Sigmoid colon (tissue), 4 donors: ENCODE measurements around the gene MAPK8IP3.

Experiments used
- CTCF ChIP-seq, 4 experiments: fragments of 450-650 bp in 3 of 4; fragments of 200-600 bp in 1 of 4; IDR thresholded peaks; one replicate each; pipeline ENCODE4 v1.5.1; 2016 to 2019; ENCODE audit warnings: antibody characterized with exemption in 4 of 4, mild to moderate bottlenecking in 3 of 4, moderate library complexity in 2 of 4
- EP300 ChIP-seq, 4 donors: sonication (generic); formaldehyde crosslinking; IDR thresholded peaks; one replicate each; pipeline ENCODE4 v1.6.1; 2017; ENCODE audit warnings: antibody characterized with exemption in 4 of 4
- POLR2A ChIP-seq, 2 donors: fragments of 450-650 bp; IDR thresholded peaks; one replicate each; pipeline ENCODE4 v1.6.1; 2016; ENCODE audit warnings: antibody characterized with exemption in 2 of 2, mild to moderate bottlenecking in 2 of 2, moderate library complexity in 2 of 2
- POLR2AphosphoS5 ChIP-seq, 4 donors: sonication (generic); formaldehyde crosslinking; IDR thresholded peaks; one replicate each; pipeline ENCODE4 v1.6.1; 2017; ENCODE audit warnings: antibody characterized with exemption in 4 of 4

GRCh38 chr16:1669698-1670097, 36.3 kb upstream of the MAPK8IP3 start:
- TF ChIP-seq CTCF (IDR thresholded peaks at IDR 0.05) (no peak), EP300 (IDR thresholded peaks at IDR 0.05) (no peak), POLR2A (IDR thresholded peaks at IDR 0.05) (no peak), POLR2AphosphoS5 (IDR thresholded peaks at IDR 0.05) (no peak)
